HG03521 (cell line): ENCODE data around the gene CADM1.

Source experiments
- ATAC-seq: cut with Tn5 transposase; IDR thresholded peaks from one replicate; pipeline ENCODE4 v1.9.1; 2021; ENCODE audit warnings: mild to moderate bottlenecking, moderate library complexity; ENCODE audit not compliant: unreplicated experiment

The CADM1 gene

GRCh38 chr11:115190196-115190595 is 314.0 kb downstream of the CADM1 start:
- ATAC-seq: no peak

- ATAC-seq: no peak
Observed at GRCh38 chr11:115188898-115189278, 315.3 kb downstream of the CADM1 start.

GRCh38 chr11:115188188-115188897 is 315.9 kb downstream of the CADM1 start:
- ATAC-seq: no peak

- no peak for ATAC-seq
Observed at GRCh38 chr11:115185931-115186330, 318.3 kb downstream of the CADM1 start.

- ATAC-seq: no peak
Observed at GRCh38 chr11:115185507-115185906, 318.7 kb downstream of the CADM1 start.

GRCh38 chr11:115184901-115185300 is 319.3 kb downstream of the CADM1 start:
- no peak for ATAC-seq

GRCh38 chr11:115183830-115184229 is 320.4 kb downstream of the CADM1 start:
- ATAC-seq: no peak

- no peak for ATAC-seq
Observed at GRCh38 chr11:115183136-115183535, 321.1 kb downstream of the CADM1 start.

GRCh38 chr11:115182282-115182955 is 321.8 kb downstream of the CADM1 start:
- ATAC-seq: no peak

- ATAC-seq: no peak
Observed at GRCh38 chr11:115181538-115181937, 322.7 kb downstream of the CADM1 start.

GRCh38 chr11:115180272-115180671 is 323.9 kb downstream of the CADM1 start:
- no peak for ATAC-seq

- no peak for ATAC-seq
Observed at GRCh38 chr11:115179636-115180035, 324.6 kb downstream of the CADM1 start.

- ATAC-seq: no peak
Observed at GRCh38 chr11:115178705-115179104, 325.5 kb downstream of the CADM1 start.

- no peak for ATAC-seq
Observed at GRCh38 chr11:115173136-115173535, 331.1 kb downstream of the CADM1 start.

GRCh38 chr11:115170133-115170815 is 333.9 kb downstream of the CADM1 start:
- ATAC-seq: no peak

GRCh38 chr11:115169251-115169650 is 335.0 kb downstream of the CADM1 start:
- no peak for ATAC-seq

GRCh38 chr11:115168686-115169085 is 335.5 kb downstream of the CADM1 start:
- ATAC-seq: no peak

- ATAC-seq: no peak
Observed at GRCh38 chr11:115168229-115168671, 336.0 kb downstream of the CADM1 start.

- ATAC-seq: no peak
Observed at GRCh38 chr11:115167456-115167855, 336.8 kb downstream of the CADM1 start.

- no peak for ATAC-seq
Observed at GRCh38 chr11:115166820-115167219, 337.4 kb downstream of the CADM1 start.

GRCh38 chr11:115164774-115165173 is 339.4 kb downstream of the CADM1 start:
- no peak for ATAC-seq

- no peak for ATAC-seq
Observed at GRCh38 chr11:115162919-115163318, 341.3 kb downstream of the CADM1 start.
